BLaER1 treated with 17β-estradiol and CSF1 and Interleukin-3, amounts not matched to agents 10 nM and 100 nM (cell line): ENCODE results near the gene H2AZ2.
A peak's percentile ranks its signal among the peaks of the same experiment; 100 is the strongest.
"Not testable (repeated sequence)": the region's sequence is repeated elsewhere in the genome, so short reads cannot be mapped to it uniquely, and the experiment has no call there.

ENCODE experiments used
- H3K27ac ChIP-seq, 11 experiments: shearing (Covaris generic); formaldehyde crosslinking; 2 replicates each; pipeline ENCODE4 v1.8.1; 2022
- H3K27me3 ChIP-seq, 11 experiments: shearing (Covaris generic); formaldehyde crosslinking; 2 replicates each; pipeline ENCODE4 v1.8.1; 2022
- H3K36me3 ChIP-seq, 11 experiments: shearing (Covaris generic); formaldehyde crosslinking; 2 replicates each; pipeline ENCODE4 v1.8.1; 2022
- H3K4me1 ChIP-seq, 10 experiments: shearing (Covaris generic); formaldehyde crosslinking; 2 replicates each; pipeline ENCODE4 v1.8.1; 2022
- H3K4me2 ChIP-seq, 11 experiments: shearing (Covaris generic); formaldehyde crosslinking; 2 replicates each; pipeline ENCODE4 v1.8.1; 2022
- H3K4me3 ChIP-seq, 10 experiments: shearing (Covaris generic); formaldehyde crosslinking; 2 replicates each; pipeline ENCODE4 v1.8.1; 2022
- H3K9ac ChIP-seq, 11 experiments: shearing (Covaris generic); formaldehyde crosslinking; 2 replicates each; pipeline ENCODE4 v1.8.1; 2022
- H3K9me3 ChIP-seq, 11 experiments: shearing (Covaris generic); formaldehyde crosslinking; replicated peaks in 1 of 11; 2 replicates each; pipeline ENCODE4 v1.8.1; 2022
- H4K20me1 ChIP-seq, 11 experiments: shearing (Covaris generic); formaldehyde crosslinking; 2 replicates each; pipeline ENCODE4 v1.8.1; 2022
- Cebpa-rat ChIP-seq, 11 experiments: shearing (Covaris generic); IDR thresholded peaks; 2 replicates each; pipeline ENCODE4 v1.8.1; 2022

Gene H2AZ2

GRCh38 chr7:44811571-44811970 is 36.3 kb downstream of the H2AZ2 start:
- no peaks in the 10 kb centered on the region for H3K27me3 ChIP-seq
- no peak overlapping the region for H3K4me3 ChIP-seq
- peaks cover 0 to 5% (median 0%) of the 10 kb centered on the region in 11 experiments; a peak in 2 of 22 replicates for H4K20me1 ChIP-seq
- H3K36me3 ChIP-seq = no peaks in the 10 kb centered on the region
- H3K4me1 ChIP-seq = no peaks in the 10 kb centered on the region
- no peak overlapping the region for H3K4me2 ChIP-seq
- no peak overlapping the region for H3K9ac ChIP-seq
- no peaks in the 10 kb centered on the region for H3K9me3 ChIP-seq
- TF ChIP-seq Cebpa-rat (IDR thresholded peaks at IDR 0.05) = no peak
- no peak overlapping the region for H3K27ac ChIP-seq

- no peak for TF ChIP-seq Cebpa-rat (IDR thresholded peaks at IDR 0.05)
- Histone ChIP-seq H3K9ac (no peak overlapping the region), H3K4me1 (no peaks in the 10 kb centered on the region)
Measured at GRCh38 chr7:44811093-44811492, 36.8 kb downstream of the H2AZ2 start.

GRCh38 chr7:44808914-44809393 is 38.9 kb downstream of the H2AZ2 start:
- Histone ChIP-seq H3K27ac (no peak overlapping the region), H3K9ac (no peak overlapping the region), H3K4me3 (no peak overlapping the region), H4K20me1 (peaks cover 2 to 31% (median 24%) of the 10 kb centered on the region in 11 experiments; a peak in 20 of 22 replicates), H3K36me3 (peaks cover 7 to 17% (median 13%) of the 10 kb centered on the region in 11 experiments), H3K27me3 (no peaks in the 10 kb centered on the region), H3K9me3 (no peaks in the 10 kb centered on the region), H3K4me2 (no peak overlapping the region), H3K4me1 (peaks cover 0 to 5% (median 0%) of the 10 kb centered on the region in 10 experiments; a peak in 2 of 20 replicates)
- no peak for TF ChIP-seq Cebpa-rat (IDR thresholded peaks at IDR 0.05)

More at GRCh38 chr7:44811093-44811492, 36.8 kb downstream of the H2AZ2 start:
- no peaks in the 10 kb centered on the region for H3K27me3 ChIP-seq
- no peak overlapping the region for H3K27ac ChIP-seq
- 0 out of 22 replicates have a peak, but pooled peaks cover 0 to 3% (median 0%) of the 10 kb centered on the region in 11 experiments for H3K36me3 ChIP-seq
- no peaks in the 10 kb centered on the region for H3K9me3 ChIP-seq
- peaks cover 0 to 10% (median 2%) of the 10 kb centered on the region in 11 experiments; a peak in 5 of 22 replicates for H4K20me1 ChIP-seq
- no peak overlapping the region for H3K4me3 ChIP-seq
- H3K4me2 ChIP-seq = no peak overlapping the region

GRCh38 chr7:44805950-44806349 is 41.9 kb downstream of the H2AZ2 start:
- Histone ChIP-seq H3K4me2 (no peak overlapping the region), H3K9ac (no peak overlapping the region), H3K27me3 (no peaks in the 10 kb centered on the region), H3K9me3 (no peaks in the 10 kb centered on the region), H3K36me3 (peaks cover 36 to 46% (median 41%) of the 10 kb centered on the region in 11 experiments), H3K4me3 (no peak overlapping the region), H3K27ac (no peak overlapping the region), H3K4me1 (peaks cover 0 to 29% (median 0%) of the 10 kb centered on the region in 10 experiments; a peak in 4 of 20 replicates), H4K20me1 (peaks cover 30 to 61% (median 54%) of the 10 kb centered on the region in 11 experiments)
- no peak for TF ChIP-seq Cebpa-rat (IDR thresholded peaks at IDR 0.05)

GRCh38 chr7:44803828-44804519 is 43.9 kb downstream of the H2AZ2 start:
- not testable (repeated sequence) for H3K4me2 ChIP-seq, H3K9me3 ChIP-seq, H3K9ac ChIP-seq, H3K4me3 ChIP-seq, H3K27me3 ChIP-seq, H3K27ac ChIP-seq
- H4K20me1 ChIP-seq = peaks cover 50 to 81% (median 73%) of the 10 kb centered on the region in 11 experiments
- peaks cover 12 to 48% (median 16%) of the 10 kb centered on the region in 10 experiments for H3K4me1 ChIP-seq
- peaks cover 56 to 65% (median 61%) of the 10 kb centered on the region in 11 experiments for H3K36me3 ChIP-seq

GRCh38 chr7:44802418-44803025 is 45.4 kb downstream of the H2AZ2 start:
- no peak for TF ChIP-seq Cebpa-rat (IDR thresholded peaks at IDR 0.05)
- peaks cover 66 to 80% (median 76%) of the 10 kb centered on the region in 11 experiments for H3K36me3 ChIP-seq
- no peak overlapping the region for H3K27ac ChIP-seq
- H3K9me3 ChIP-seq = no peaks in the 10 kb centered on the region
- H3K4me1 ChIP-seq = peaks cover 25 to 58% (median 28%) of the 10 kb centered on the region in 10 experiments
- no peak overlapping the region for H3K4me3 ChIP-seq
- H3K4me2 ChIP-seq = no peak overlapping the region; a peak in 1 of 22 replicates
- H3K27me3 ChIP-seq = no peaks in the 10 kb centered on the region
- H4K20me1 ChIP-seq = peaks cover 65 to 96% (median 88%) of the 10 kb centered on the region in 11 experiments
- H3K9ac ChIP-seq = no peak overlapping the region

GRCh38 chr7:44801890-44802289 is 46.0 kb downstream of the H2AZ2 start:
- Histone ChIP-seq H3K4me3 (no peak overlapping the region), H3K4me2 (no peak overlapping the region), H3K27ac (no peak overlapping the region), H3K4me1 (peaks cover 25 to 58% (median 28%) of the 10 kb centered on the region in 10 experiments), H3K9me3 (no peaks in the 10 kb centered on the region), H3K27me3 (no peaks in the 10 kb centered on the region), H4K20me1 (peaks cover 66 to 98% (median 90%) of the 10 kb centered on the region in 11 experiments), H3K36me3 (peaks cover 66 to 80% (median 76%) of the 10 kb centered on the region in 11 experiments), H3K9ac (peak overlapping the region in 1 of 11 experiments; percentile 56; a peak in 1 of 22 replicates)
- no peak for TF ChIP-seq Cebpa-rat (IDR thresholded peaks at IDR 0.05)

GRCh38 chr7:44799939-44800338 is 47.9 kb downstream of the H2AZ2 start:
- Histone ChIP-seq H3K9me3 (no peaks in the 10 kb centered on the region), H3K9ac (peak overlapping the region in 3 of 11 experiments; percentile 26 to 38 (median 32); a peak in 5 of 22 replicates), H3K27me3 (no peaks in the 10 kb centered on the region), H3K36me3 (peaks cover 63 to 75% (median 73%) of the 10 kb centered on the region in 11 experiments), H3K4me3 (peak overlapping the region in 1 of 10 experiments; percentile 94; a peak in 5 of 20 replicates), H3K27ac (no peak overlapping the region), H3K4me2 (peak overlapping the region; percentile 92 to 100 (median 96); a peak in 17 of 22 replicates), H4K20me1 (peaks cover 66 to 82% (median 76%) of the 10 kb centered on the region in 11 experiments), H3K4me1 (peaks cover 26 to 68% (median 33%) of the 10 kb centered on the region in 10 experiments)
- no peak for TF ChIP-seq Cebpa-rat (IDR thresholded peaks at IDR 0.05)
